Measurements from ENCODE around the gene C12orf57.

The C12orf57 gene

GRCh38 chr12:6928022-6928702 lies 15.7 kb upstream of the C12orf57 start:
- no peak for DNase-seq (ENCODE audit: extremely low read depth, low read depth)

GRCh38 chr12:6928703-6929407 lies 15.0 kb upstream of the C12orf57 start:
- TF ChIP-seq CTCF (IDR thresholded peaks at IDR 0.05; ENCODE audit: low read depth, low read length) = no peak
- no peak for DNase-seq (ENCODE audit: extremely low read depth, low read depth)

More at GRCh38 chr12:6928022-6928702, 15.7 kb upstream of the C12orf57 start:
- TF ChIP-seq CTCF (IDR thresholded peaks at IDR 0.05; ENCODE audit: low read depth, low read length) = no peak

- DNase-seq (ENCODE audit: extremely low read depth, low read depth) = no peak
- TF ChIP-seq CTCF (IDR thresholded peaks at IDR 0.05; ENCODE audit: low read depth, low read length) = no peak
These were observed 14.1 kb upstream of the C12orf57 start for GRCh38 chr12:6929466-6930452.

GRCh38 chr12:6932766-6933165 lies 11.1 kb upstream of the C12orf57 start:
- TF ChIP-seq CTCF (IDR thresholded peaks at IDR 0.05; ENCODE audit: low read depth, low read length) = no peak
- no peak for DNase-seq (ENCODE audit: extremely low read depth, low read depth)

GRCh38 chr12:6934110-6934509 lies 9.7 kb upstream of the C12orf57 start:
- TF ChIP-seq CTCF (IDR thresholded peaks at IDR 0.05; ENCODE audit: low read depth, low read length) = no peak
- no peak for DNase-seq (ENCODE audit: extremely low read depth, low read depth)

GRCh38 chr12:6935371-6936193 lies 8.2 kb upstream of the C12orf57 start:
- no peak for TF ChIP-seq CTCF (IDR thresholded peaks at IDR 0.05; ENCODE audit: low read depth, low read length)

More at GRCh38 chr12:6935371-6936193, 8.2 kb upstream of the C12orf57 start:
- DNase-seq (ENCODE audit: extremely low read depth, low read depth) = no peak
